C4-2B (cell line): ENCODE results near the gene CCSER2.

Experiments
- ZFX ChIP-seq: fragments of 450-650 bp; IDR thresholded peaks from 2 replicates; pipeline ENCODE4 v1.6.1; 2017
- TF ChIP-seq, protein P1 (sequence below): fragments of 450-650 bp; conservative IDR thresholded peaks from 2 replicates; pipeline ENCODE4 v1.5.1; 2017; ENCODE audit warnings: mild to moderate bottlenecking

- TF ChIP-seq, protein P1, sequence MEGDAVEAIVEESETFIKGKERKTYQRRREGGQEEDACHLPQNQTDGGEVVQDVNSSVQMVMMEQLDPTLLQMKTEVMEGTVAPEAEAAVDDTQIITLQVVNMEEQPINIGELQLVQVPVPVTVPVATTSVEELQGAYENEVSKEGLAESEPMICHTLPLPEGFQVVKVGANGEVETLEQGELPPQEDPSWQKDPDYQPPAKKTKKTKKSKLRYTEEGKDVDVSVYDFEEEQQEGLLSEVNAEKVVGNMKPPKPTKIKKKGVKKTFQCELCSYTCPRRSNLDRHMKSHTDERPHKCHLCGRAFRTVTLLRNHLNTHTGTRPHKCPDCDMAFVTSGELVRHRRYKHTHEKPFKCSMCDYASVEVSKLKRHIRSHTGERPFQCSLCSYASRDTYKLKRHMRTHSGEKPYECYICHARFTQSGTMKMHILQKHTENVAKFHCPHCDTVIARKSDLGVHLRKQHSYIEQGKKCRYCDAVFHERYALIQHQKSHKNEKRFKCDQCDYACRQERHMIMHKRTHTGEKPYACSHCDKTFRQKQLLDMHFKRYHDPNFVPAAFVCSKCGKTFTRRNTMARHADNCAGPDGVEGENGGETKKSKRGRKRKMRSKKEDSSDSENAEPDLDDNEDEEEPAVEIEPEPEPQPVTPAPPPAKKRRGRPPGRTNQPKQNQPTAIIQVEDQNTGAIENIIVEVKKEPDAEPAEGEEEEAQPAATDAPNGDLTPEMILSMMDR, result no peak
- no peak for TF ChIP-seq ZFX
Measured at GRCh38 chr10:84356928-84357327, 28.5 kb downstream of the CCSER2 start.
